GM06990 (cell line): ENCODE results near the gene CNN2.

Experiments
- DNase-seq: peaks from one replicate; pipeline ENCODE4 v3.0.0-alpha.2; 2011; ENCODE audit not compliant: insufficient read length; ENCODE audit errors: extremely low read depth
- H3K27me3 ChIP-seq: replicated peaks from 2 replicates; pipeline ENCODE4 v1.6.0; 2011; ENCODE audit warnings: low read length; ENCODE audit not compliant: control insufficient read depth, insufficient read depth
- H3K36me3 ChIP-seq: 2 replicates; pipeline ENCODE4 v1.5.1; 2011; ENCODE audit warnings: low read length; ENCODE audit not compliant: control insufficient read depth, insufficient read depth
- H3K4me3 ChIP-seq: replicated peaks from 2 replicates; pipeline ENCODE4 v1.5.1; 2011; ENCODE audit warnings: low read depth, mild to moderate bottlenecking, control low read depth, low read length
- CTCF ChIP-seq: IDR thresholded peaks from 2 replicates; pipeline ENCODE4 v1.5.1; 2011; ENCODE audit warnings: low read length, control low read depth, mild to moderate bottlenecking, inconsistent platforms; ENCODE audit not compliant: insufficient read depth, poor library complexity, severe bottlenecking

Gene CNN2

GRCh38 chr19:1007399-1008251 is 18.8 kb upstream of the CNN2 start:
- no peak for DNase-seq
- H3K4me3 ChIP-seq = no peak overlapping the region
- no peaks in the 10 kb centered on the region for H3K27me3 ChIP-seq
- peaks cover 14% of the 10 kb centered on the region for H3K36me3 ChIP-seq
- TF ChIP-seq CTCF = no peak

- Histone ChIP-seq H3K27me3 (no peaks in the 10 kb centered on the region), H3K4me3 (no peak overlapping the region), H3K36me3 (peaks cover 20% of the 10 kb centered on the region)
- TF ChIP-seq CTCF = no peak
- no peak for DNase-seq
Measured at GRCh38 chr19:1008268-1009040, 18.0 kb upstream of the CNN2 start.

GRCh38 chr19:1009041-1009980 is 17.1 kb upstream of the CNN2 start:
- H3K4me3 ChIP-seq = no peak overlapping the region
- DNase-seq = no peak
- TF ChIP-seq CTCF = no peak
- H3K36me3 ChIP-seq = peaks cover 24% of the 10 kb centered on the region
- no peaks in the 10 kb centered on the region for H3K27me3 ChIP-seq

GRCh38 chr19:1009981-1010538 is 16.3 kb upstream of the CNN2 start:
- Histone ChIP-seq H3K36me3 (peaks cover 25% of the 10 kb centered on the region), H3K27me3 (no peaks in the 10 kb centered on the region), H3K4me3 (no peak overlapping the region)
- TF ChIP-seq CTCF = no peak
- DNase-seq = no peak
